Pancreas (tissue), 10 donors: ENCODE data around the gene APOA1. TPM values are rescaled to one million over a fixed set of nuclear protein-coding genes. Genes with fewer than 3 reads are reported as not detected.

Experiments
- ATAC-seq, 4 donors: fragments of 200-7000 bp; cut with Tn5 transposase; one replicate each; pipeline versions ENCODE4 v1.8.0 to v1.9.1; 2020; ENCODE audit warnings: mild to moderate bottlenecking in 4 of 4, moderate library complexity in 4 of 4
- DNase-seq, 6 donors: peaks; one replicate each; pipeline ENCODE4 v3.0.0-alpha.2; 2020
- FAIRE-seq: peaks from 2 replicates; lab custom pipeline; 2012; peaks lifted over from hg19 to GRCh38; lab: Jason Lieb, UNC
- H3K27ac ChIP-seq, 4 donors: fragments of 200-600 bp; sonication (generic); 1 replicate in 3 of 4; 2 replicates in 1 of 4; pipeline versions ENCODE4 v1.5.0 to v1.8.0; 2020
- H3K27me3 ChIP-seq, 4 donors: fragments of 200-600 bp; one replicate each; pipeline ENCODE4 v1.8.0; 2021
- H3K36me3 ChIP-seq, 3 donors: fragments of 200-600 bp; sonication (generic) in 1 of 3; one replicate each; pipeline versions ENCODE4 v1.5.0 to v1.8.0; 2020 to 2021
- H3K4me1 ChIP-seq, 3 donors: fragments of 200-600 bp; one replicate each; pipeline ENCODE4 v1.8.0; 2021
- H3K4me3 ChIP-seq, 4 donors: fragments of 200-600 bp; sonication (generic) in 2 of 4; one replicate each; pipeline versions ENCODE4 v1.5.0 to v1.8.0; 2020 to 2021
- H3K9me3 ChIP-seq, 4 donors: fragments of 200-600 bp; one replicate each; pipeline ENCODE4 v1.8.0; 2021
- CTCF ChIP-seq, 4 donors: fragments of 200-600 bp; sonication (generic) in 3 of 4; IDR thresholded peaks; one replicate each; pipeline versions ENCODE4 v1.5.0 to v1.8.0; 2021; ENCODE audit warnings: antibody characterized with exemption in 4 of 4
- WGBS, 2 donors: extraction: QIAGEN DNeasy Blood & Tissue Kit; methylation state at CpG; one replicate each; pipeline ENCODE4 v1.1.7; 2013; 5-methylcytosine and 5-hydroxymethylcytosine counted together
- intact Hi-C, 3 donors: fragments of 100-400 bp; cut with DNase I; formaldehyde crosslinking; loops; one replicate each; pipeline versions ENCODE4 v1.11.1 to v1.14.2; 2022
- polyA plus RNA-seq, 2 donors: library from polyadenylated mRNA; stranded (reverse); fragments of 200-250 nt; gene quantifications; one replicate each; pipeline ENCODE4 v1.2.3, GENCODE V29; 2013
- total RNA-seq, 6 donors: library from RNA; stranded (reverse); fragmentation: NEBNext Ultra II Directional in 4 of 6; extraction: Animal tissue kit (Norgen Biotek cat#: 25700) in 4 of 6; gene quantifications; one replicate each; pipeline versions ENCODE4 v1.2.1 to v1.2.4, GENCODE V29; 2021 to 2023
- donor health status: healthy with polysubstance abuse.
- donor health status: DM: no; HTN: no; CAD: no; lungs with moderate emphysema.
- donor health status: DM: no; HTN: no; CAD: no.
- donor health status: control.
- donor health status: control.
- donor health status: Bipolar disorder and iron deficiency.
- donor health status: DM: yes; HTN: yes; CAD: no.
- donor health status: DM: no; HTN: no; CAD: no.
- donor health status: DM: no; HTN: no; CAD: no.
- donor health status: DM: yes; HTN: yes; CAD: no.

The APOA1 gene
- total and polyA plus RNA-seq, 8 donors = 0.16 to 5.2 (median 1.0) TPM; not detected in 3

DNA sequence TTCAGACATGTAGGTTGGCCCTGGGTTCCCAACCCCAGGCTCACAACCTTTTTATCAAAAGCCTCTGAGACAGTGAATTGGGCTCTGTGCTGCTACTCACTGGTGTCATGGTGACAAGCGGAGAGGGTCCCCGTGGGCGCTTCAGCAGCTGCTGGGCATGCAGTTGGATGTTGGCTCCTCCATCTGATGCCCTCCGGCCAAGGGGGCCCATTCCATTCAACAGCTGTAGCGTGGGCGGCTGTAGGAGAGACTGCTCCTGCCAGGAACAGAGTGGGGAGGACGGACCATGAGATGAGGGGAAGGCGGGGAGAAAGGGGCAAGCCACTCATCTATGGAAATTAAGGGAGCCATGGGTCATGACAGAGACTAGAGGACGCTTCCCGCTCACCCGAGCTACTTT lies 36.0 kb upstream of the APOA1 start:
- FAIRE-seq (no peak), DNase-seq (no peak), ATAC-seq (no peak)
- intact Hi-C loops = loop anchor here in 1 of 3 donors (10.0 kb wide), 1 partner anchor 231 kb away; no protein-coding TSS in a partner anchor
- no peaks in the 10 kb centered on the region for H3K9me3 ChIP-seq
- no peak overlapping the region for H3K27ac ChIP-seq
- no peaks in the 10 kb centered on the region for H3K4me1 ChIP-seq
- H3K36me3 ChIP-seq = peaks cover 4 to 45% (median 5%) of the 10 kb centered on the region in 3 donors
- WGBS, 2 donors = 94 to 97% methylated on average over 11 of the region's 11 CpGs
- TF ChIP-seq CTCF (IDR thresholded peaks at IDR 0.05) = no peak
- H3K27me3 ChIP-seq = no peaks in the 10 kb centered on the region
- H3K4me3 ChIP-seq = no peak overlapping the region

DNA sequence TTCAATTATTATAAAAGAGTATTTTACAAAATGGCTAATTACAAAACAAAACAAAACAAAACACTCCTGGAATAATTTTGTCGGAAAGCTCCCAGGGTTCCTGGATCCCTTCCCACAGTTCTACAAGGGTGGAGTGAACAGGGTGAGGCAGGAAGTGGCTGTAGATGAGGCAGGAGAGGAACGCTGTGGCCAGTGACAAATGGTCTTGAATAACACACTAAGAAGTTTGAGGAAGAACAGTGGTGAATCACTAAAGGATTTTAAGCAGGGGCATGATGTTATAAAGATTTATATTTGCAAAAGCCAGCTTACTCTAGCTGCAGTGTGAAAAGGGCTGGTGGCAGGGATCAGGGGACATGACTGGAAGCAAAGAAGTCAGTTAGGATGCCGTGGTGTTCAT lies 33.8 kb upstream of the APOA1 start:
- DNase-seq = no peak
- no peaks in the 10 kb centered on the region for H3K9me3 ChIP-seq
- FAIRE-seq = no peak
- H3K27me3 ChIP-seq = no peaks in the 10 kb centered on the region
- H3K4me3 ChIP-seq = no peak overlapping the region
- no peak for TF ChIP-seq CTCF (IDR thresholded peaks at IDR 0.05)
- H3K27ac ChIP-seq = no peak overlapping the region
- peaks cover 4 to 64% (median 19%) of the 10 kb centered on the region in 3 donors for H3K36me3 ChIP-seq
- WGBS, 2 donors = 72 to 81% methylated on average over 3 of the region's 3 CpGs
- ATAC-seq = no peak
- no peaks in the 10 kb centered on the region for H3K4me1 ChIP-seq
- intact Hi-C loops = loop anchor here in 1 of 3 donors (10.0 kb wide), 1 partner anchor 234 kb away; no protein-coding TSS in a partner anchor

DNA sequence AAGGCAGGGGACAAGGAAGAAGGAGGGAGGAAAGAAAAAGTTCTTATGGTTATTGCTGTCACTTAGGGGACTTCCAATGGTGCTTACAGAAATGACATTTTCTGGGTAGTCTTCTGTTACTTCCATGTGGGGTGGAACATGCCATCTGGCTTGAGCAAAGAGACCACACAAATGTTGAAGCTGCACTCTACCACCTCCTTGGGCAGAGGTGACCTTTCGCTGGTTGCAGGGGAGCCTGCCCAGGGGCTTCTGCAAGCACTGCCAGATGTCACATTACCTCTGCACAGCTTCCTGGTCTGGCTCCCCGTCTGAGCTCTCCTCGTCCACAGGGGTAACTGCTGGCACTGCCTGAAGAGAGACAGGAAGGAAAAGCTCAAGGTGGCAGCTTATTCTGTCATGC lies 32.6 kb upstream of the APOA1 start:
- no peak for TF ChIP-seq CTCF (IDR thresholded peaks at IDR 0.05)
- H3K27ac ChIP-seq = no peak overlapping the region
- no peaks in the 10 kb centered on the region for H3K27me3 ChIP-seq
- ATAC-seq (peak in 2 of 4 donors; percentile 26 to 46), FAIRE-seq (no peak), DNase-seq (no peak)
- H3K9me3 ChIP-seq = no peaks in the 10 kb centered on the region
- intact Hi-C loops = loop anchor here in 1 of 3 donors (10.0 kb wide), 1 partner anchor 235 kb away; no protein-coding TSS in a partner anchor
- H3K4me1 ChIP-seq = no peaks in the 10 kb centered on the region
- peaks cover 4 to 57% (median 19%) of the 10 kb centered on the region in 3 donors for H3K36me3 ChIP-seq
- H3K4me3 ChIP-seq = no peak overlapping the region
- 82 to 85% methylated on average over 3 of the region's 3 CpGs for WGBS, 2 donors

GRCh38 chr11:116869610-116870009 lies 32.2 kb upstream of the APOA1 start:
- no peaks in the 10 kb centered on the region for H3K27me3 ChIP-seq
- ATAC-seq (peak in 1 of 4 donors; percentile 26), FAIRE-seq (no peak), DNase-seq (no peak)
- H3K4me3 ChIP-seq = no peak overlapping the region
- H3K4me1 ChIP-seq = no peaks in the 10 kb centered on the region
- H3K36me3 ChIP-seq = peaks cover 4 to 53% (median 19%) of the 10 kb centered on the region in 3 donors
- intact Hi-C loops = loop anchor here in 2 of 3 donors (10.0 kb wide), 2 partner anchors 235 to 355 kb away; no protein-coding TSS in a partner anchor
- TF ChIP-seq CTCF (IDR thresholded peaks at IDR 0.05) = no peak
- H3K9me3 ChIP-seq = no peaks in the 10 kb centered on the region
- H3K27ac ChIP-seq = no peak overlapping the region
- WGBS, 2 donors = 62 to 74% methylated on average over 4 of the region's 4 CpGs

- H3K27me3 ChIP-seq = no peaks in the 10 kb centered on the region
- H3K4me3 ChIP-seq = no peak overlapping the region
- no peak for TF ChIP-seq CTCF (IDR thresholded peaks at IDR 0.05)
- ATAC-seq (no peak), FAIRE-seq (no peak), DNase-seq (no peak)
- 86 to 90% methylated on average over 3 of the region's 3 CpGs for WGBS, 2 donors
- no peak overlapping the region for H3K27ac ChIP-seq
- H3K4me1 ChIP-seq = no peaks in the 10 kb centered on the region
- intact Hi-C loops = loop anchor here in 1 of 3 donors (10.0 kb wide), 1 partner anchor 357 kb away; no protein-coding TSS in a partner anchor
- H3K9me3 ChIP-seq = no peaks in the 10 kb centered on the region
- peaks cover 4 to 45% (median 14%) of the 10 kb centered on the region in 3 donors for H3K36me3 ChIP-seq
Measured at GRCh38 chr11:116868066-116868465, 30.6 kb upstream of the APOA1 start.
